ENCODE data around the gene PDIA2. TPM values are rescaled to one million over a fixed set of nuclear protein-coding genes. Genes with fewer than 3 reads are reported as not detected.

Gene PDIA2
- total and polyA plus RNA-seq, 4 donors: 0.03 to 0.09 TPM; not detected in 2

DNA sequence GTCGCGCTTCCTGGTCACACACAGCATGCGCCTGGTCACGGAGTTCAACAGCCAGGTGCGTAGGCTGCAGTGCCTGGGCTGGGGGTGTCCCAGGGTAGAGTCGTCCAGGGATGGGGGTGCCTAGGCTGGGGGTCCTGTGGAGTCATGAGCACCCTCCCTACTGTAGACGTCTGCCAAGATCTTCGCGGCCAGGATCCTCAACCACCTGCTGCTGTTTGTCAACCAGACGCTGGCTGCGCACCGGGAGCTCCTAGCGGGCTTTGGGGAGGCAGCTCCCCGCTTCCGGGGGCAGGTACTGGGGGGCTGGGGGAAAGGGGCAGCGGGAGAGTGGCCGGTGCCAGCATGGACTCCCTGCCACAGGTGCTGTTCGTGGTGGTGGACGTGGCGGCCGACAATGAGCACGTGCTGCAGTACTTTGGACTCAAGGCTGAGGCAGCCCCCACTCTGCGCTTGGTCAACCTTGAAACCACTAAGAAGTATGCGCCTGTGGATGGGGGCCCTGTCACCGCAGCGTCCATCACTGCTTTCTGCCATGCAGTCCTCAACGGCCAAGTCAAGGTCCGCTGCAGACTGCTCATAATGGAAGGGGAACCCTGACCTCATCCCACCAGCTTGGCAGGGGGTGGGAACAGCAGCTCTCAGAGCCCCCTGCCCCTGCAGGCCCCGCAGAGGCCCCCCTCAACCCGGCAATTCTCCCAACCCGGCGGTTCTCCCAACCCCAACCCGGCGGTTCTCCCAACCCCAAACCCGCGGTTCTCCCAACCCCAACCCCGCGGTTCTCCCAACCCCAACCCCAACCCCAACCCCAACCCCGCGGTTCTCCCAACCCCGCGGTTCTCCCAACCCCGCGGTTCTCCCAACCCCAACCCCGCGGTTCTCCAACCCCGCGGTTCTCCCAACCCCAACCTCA lies 2.4 kb downstream of the PDIA2 start:
- Histone ChIP-seq H3K36me3 (ENCODE audit: control insufficient read depth in 4 of 4, insufficient read depth in 3 of 4, low read depth in 1 of 4, low read length in 3 of 4) (peaks cover 0 to 21% (median 6%) of the 10 kb centered on the region in 4 donors), H3K27me3 (ENCODE audit: control insufficient read depth in 4 of 4, insufficient read depth in 4 of 4, low read length in 3 of 4) (peaks cover 0 to 11% (median 0%) of the 10 kb centered on the region in 4 donors), H3K4me3 (ENCODE audit: low read depth in 1 of 3, low read length in 3 of 3) (no peak overlapping the region), H3K27ac (ENCODE audit: low read depth in 1 of 2, low read length in 2 of 2) (no peak overlapping the region), H3K9me3 (ENCODE audit: control insufficient read depth in 4 of 4, low read length in 3 of 4) (no peaks in the 10 kb centered on the region), H3K9ac (ENCODE audit: low read depth in 1 of 2, low read length in 2 of 2) (no peak overlapping the region), H3K4me1 (ENCODE audit: control insufficient read depth in 4 of 4, insufficient read depth in 4 of 4, low read length in 3 of 4) (peaks cover 0 to 6% (median 3%) of the 10 kb centered on the region in 4 donors)
- DNase-seq (ENCODE audit: low spot score): no peak
- no peak for TF ChIP-seq RAD21 (IDR thresholded peaks at IDR 0.05)
- no peak for TF ChIP-seq SP1 (IDR thresholded peaks at IDR 0.05)
- TF ChIP-seq RXRA (IDR thresholded peaks at IDR 0.05): no peak
- no peak for TF ChIP-seq FOXA2 (IDR thresholded peaks at IDR 0.05)
- TF ChIP-seq, protein P1, sequence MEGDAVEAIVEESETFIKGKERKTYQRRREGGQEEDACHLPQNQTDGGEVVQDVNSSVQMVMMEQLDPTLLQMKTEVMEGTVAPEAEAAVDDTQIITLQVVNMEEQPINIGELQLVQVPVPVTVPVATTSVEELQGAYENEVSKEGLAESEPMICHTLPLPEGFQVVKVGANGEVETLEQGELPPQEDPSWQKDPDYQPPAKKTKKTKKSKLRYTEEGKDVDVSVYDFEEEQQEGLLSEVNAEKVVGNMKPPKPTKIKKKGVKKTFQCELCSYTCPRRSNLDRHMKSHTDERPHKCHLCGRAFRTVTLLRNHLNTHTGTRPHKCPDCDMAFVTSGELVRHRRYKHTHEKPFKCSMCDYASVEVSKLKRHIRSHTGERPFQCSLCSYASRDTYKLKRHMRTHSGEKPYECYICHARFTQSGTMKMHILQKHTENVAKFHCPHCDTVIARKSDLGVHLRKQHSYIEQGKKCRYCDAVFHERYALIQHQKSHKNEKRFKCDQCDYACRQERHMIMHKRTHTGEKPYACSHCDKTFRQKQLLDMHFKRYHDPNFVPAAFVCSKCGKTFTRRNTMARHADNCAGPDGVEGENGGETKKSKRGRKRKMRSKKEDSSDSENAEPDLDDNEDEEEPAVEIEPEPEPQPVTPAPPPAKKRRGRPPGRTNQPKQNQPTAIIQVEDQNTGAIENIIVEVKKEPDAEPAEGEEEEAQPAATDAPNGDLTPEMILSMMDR (IDR thresholded peaks at IDR 0.05; ENCODE audit: low read depth, low read length, missing input control): no peak
- TF ChIP-seq TAF1 (conservative IDR thresholded peaks at IDR 0.05): no peak
- TF ChIP-seq YY1 (IDR thresholded peaks at IDR 0.05): no peak
- no peak for TF ChIP-seq FOXA1 (IDR thresholded peaks at IDR 0.05)
- TF ChIP-seq EGR1 (IDR thresholded peaks at IDR 0.05; ENCODE audit: low read depth in 2 of 2): no peak
- 95% methylated on average over 48 of the region's 48 CpGs for WGBS

DNA sequence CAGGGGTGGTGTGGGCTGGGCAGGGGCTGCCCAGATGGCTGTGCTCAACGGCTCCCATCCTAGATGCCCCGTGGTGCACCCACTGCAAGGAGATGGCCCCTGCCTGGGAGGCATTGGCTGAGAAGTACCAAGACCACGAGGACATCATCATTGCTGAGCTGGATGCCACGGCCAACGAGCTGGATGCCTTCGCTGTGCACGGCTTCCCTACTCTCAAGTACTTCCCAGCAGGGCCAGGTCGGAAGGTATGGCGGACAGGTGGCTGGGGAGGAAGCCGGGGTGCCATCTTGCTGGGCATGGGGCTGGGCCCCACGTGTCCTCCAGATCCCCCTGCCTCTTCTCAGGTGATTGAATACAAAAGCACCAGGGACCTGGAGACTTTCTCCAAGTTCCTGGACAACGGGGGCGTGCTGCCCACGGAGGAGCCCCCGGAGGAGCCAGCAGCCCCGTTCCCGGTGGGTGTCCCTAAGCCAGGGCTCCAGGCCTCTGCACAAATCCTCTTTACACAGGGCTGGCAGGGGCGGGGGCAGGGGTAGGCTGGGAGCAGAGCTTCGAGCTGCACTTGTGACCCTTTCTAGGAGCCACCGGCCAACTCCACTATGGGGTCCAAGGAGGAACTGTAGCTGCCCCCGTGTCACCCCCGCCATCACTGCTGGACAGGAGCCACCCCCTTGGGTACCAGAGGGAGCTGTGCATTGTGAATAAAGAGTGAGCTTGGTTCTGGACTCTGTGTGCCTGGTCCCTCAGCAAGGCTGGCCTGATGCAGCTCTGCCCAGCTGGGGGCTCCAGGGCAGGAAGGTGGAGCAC lies 3.7 kb downstream of the PDIA2 start:
- H3K36me3 ChIP-seq (ENCODE audit: control insufficient read depth in 4 of 4, insufficient read depth in 3 of 4, low read depth in 1 of 4, low read length in 3 of 4): peaks cover 0 to 32% (median 9%) of the 10 kb centered on the region in 4 donors
- H3K9me3 ChIP-seq (ENCODE audit: control insufficient read depth in 4 of 4, low read length in 3 of 4): no peaks in the 10 kb centered on the region
- no peak overlapping the region for H3K27ac ChIP-seq (ENCODE audit: low read depth in 1 of 2, low read length in 2 of 2)
- TF ChIP-seq, protein P2, sequence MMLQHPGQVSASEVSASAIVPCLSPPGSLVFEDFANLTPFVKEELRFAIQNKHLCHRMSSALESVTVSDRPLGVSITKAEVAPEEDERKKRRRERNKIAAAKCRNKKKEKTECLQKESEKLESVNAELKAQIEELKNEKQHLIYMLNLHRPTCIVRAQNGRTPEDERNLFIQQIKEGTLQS (IDR thresholded peaks at IDR 0.05): no peak
- TF ChIP-seq HNF4A (conservative IDR thresholded peaks at IDR 0.05) (no peak), HNF4G (IDR thresholded peaks at IDR 0.05) (no peak), RAD21 (IDR thresholded peaks at IDR 0.05) (no peak), JUND (IDR thresholded peaks at IDR 0.05) (no peak), TAF1 (conservative IDR thresholded peaks at IDR 0.05) (no peak), FOXA1 (IDR thresholded peaks at IDR 0.05) (no peak)
- H3K9ac ChIP-seq (ENCODE audit: low read depth in 1 of 2, low read length in 2 of 2): no peak overlapping the region
- peaks cover 0 to under 1% (median 0%) of the 10 kb centered on the region in 4 donors for H3K27me3 ChIP-seq (ENCODE audit: control insufficient read depth in 4 of 4, insufficient read depth in 4 of 4, low read length in 3 of 4)
- no peaks in the 10 kb centered on the region for H3K4me1 ChIP-seq (ENCODE audit: control insufficient read depth in 4 of 4, insufficient read depth in 4 of 4, low read length in 3 of 4)
- WGBS: 92% methylated on average over 22 of the region's 22 CpGs
- DNase-seq (ENCODE audit: low spot score): no peak
- no peak overlapping the region for H3K4me3 ChIP-seq (ENCODE audit: low read depth in 1 of 3, low read length in 3 of 3)

DNA sequence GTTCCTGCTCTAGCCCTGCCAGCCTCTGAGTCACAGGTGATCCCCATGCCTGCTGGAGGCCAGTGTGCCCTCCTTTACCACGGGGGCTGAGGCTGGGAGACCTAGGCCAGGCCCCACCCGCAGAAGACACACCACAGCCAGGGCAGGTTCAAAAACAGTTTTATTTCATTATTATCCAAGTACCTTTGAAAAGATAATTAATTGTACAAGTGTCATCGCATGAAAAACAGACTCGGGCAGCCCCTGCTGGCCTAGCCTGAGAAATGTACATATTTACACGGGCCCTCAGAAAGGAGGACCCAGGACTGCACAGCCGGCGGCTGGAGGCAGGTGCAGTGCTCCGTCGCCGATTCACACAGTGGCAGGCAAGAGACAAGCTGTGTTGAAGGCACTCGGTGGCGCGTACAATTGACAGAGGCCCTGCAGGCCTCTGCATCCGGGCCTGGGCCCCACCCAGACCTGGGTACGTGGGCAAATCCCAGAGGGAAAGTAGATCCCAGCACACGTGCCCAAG lies 4.4 kb downstream of the PDIA2 start:
- 89% methylated on average over 16 of the region's 16 CpGs for WGBS
- DNase-seq (ENCODE audit: low spot score): no peak
- Histone ChIP-seq H3K27me3 (ENCODE audit: control insufficient read depth in 4 of 4, insufficient read depth in 4 of 4, low read length in 3 of 4) (no peaks in the 10 kb centered on the region), H3K9ac (ENCODE audit: low read depth in 1 of 2, low read length in 2 of 2) (no peak overlapping the region), H3K9me3 (ENCODE audit: control insufficient read depth in 4 of 4, low read length in 3 of 4) (no peaks in the 10 kb centered on the region), H3K4me1 (ENCODE audit: control insufficient read depth in 4 of 4, insufficient read depth in 4 of 4, low read length in 3 of 4) (no peaks in the 10 kb centered on the region), H3K27ac (ENCODE audit: low read depth in 1 of 2, low read length in 2 of 2) (no peak overlapping the region), H3K36me3 (ENCODE audit: control insufficient read depth in 4 of 4, insufficient read depth in 3 of 4, low read depth in 1 of 4, low read length in 3 of 4) (peaks cover 0 to 37% (median 9%) of the 10 kb centered on the region in 4 donors), H3K4me3 (ENCODE audit: low read depth in 1 of 3, low read length in 3 of 3) (no peak overlapping the region)
- no peak for TF ChIP-seq HNF4G (IDR thresholded peaks at IDR 0.05)
- no peak for TF ChIP-seq FOXA1 (IDR thresholded peaks at IDR 0.05)
- TF ChIP-seq, protein P3, sequence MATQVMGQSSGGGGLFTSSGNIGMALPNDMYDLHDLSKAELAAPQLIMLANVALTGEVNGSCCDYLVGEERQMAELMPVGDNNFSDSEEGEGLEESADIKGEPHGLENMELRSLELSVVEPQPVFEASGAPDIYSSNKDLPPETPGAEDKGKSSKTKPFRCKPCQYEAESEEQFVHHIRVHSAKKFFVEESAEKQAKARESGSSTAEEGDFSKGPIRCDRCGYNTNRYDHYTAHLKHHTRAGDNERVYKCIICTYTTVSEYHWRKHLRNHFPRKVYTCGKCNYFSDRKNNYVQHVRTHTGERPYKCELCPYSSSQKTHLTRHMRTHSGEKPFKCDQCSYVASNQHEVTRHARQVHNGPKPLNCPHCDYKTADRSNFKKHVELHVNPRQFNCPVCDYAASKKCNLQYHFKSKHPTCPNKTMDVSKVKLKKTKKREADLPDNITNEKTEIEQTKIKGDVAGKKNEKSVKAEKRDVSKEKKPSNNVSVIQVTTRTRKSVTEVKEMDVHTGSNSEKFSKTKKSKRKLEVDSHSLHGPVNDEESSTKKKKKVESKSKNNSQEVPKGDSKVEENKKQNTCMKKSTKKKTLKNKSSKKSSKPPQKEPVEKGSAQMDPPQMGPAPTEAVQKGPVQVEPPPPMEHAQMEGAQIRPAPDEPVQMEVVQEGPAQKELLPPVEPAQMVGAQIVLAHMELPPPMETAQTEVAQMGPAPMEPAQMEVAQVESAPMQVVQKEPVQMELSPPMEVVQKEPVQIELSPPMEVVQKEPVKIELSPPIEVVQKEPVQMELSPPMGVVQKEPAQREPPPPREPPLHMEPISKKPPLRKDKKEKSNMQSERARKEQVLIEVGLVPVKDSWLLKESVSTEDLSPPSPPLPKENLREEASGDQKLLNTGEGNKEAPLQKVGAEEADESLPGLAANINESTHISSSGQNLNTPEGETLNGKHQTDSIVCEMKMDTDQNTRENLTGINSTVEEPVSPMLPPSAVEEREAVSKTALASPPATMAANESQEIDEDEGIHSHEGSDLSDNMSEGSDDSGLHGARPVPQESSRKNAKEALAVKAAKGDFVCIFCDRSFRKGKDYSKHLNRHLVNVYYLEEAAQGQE (IDR thresholded peaks at IDR 0.05): no peak
- TF ChIP-seq NR2F2 (IDR thresholded peaks at IDR 0.05): no peak
- no peak for TF ChIP-seq JUND (IDR thresholded peaks at IDR 0.05)
- no peak for TF ChIP-seq GABPA (IDR thresholded peaks at IDR 0.05 in 1 of 2, conservative IDR thresholded peaks at IDR 0.05 in 1 of 2)
